H9 (cell line): ENCODE measurements around the gene EIF4A3. TPM values are rescaled to one million over a fixed set of nuclear protein-coding genes. Genes with fewer than 3 reads are reported as not detected.

Source experiments
- DNase-seq: peaks from one replicate; pipeline ENCODE4 v3.0.0-alpha.2; 2017
- H2AFZ ChIP-seq: one replicate; pipeline ENCODE4 v1.6.1; 2013; ENCODE audit warnings: mild to moderate bottlenecking, low read length, control low read depth, moderate library complexity
- H2AK5ac ChIP-seq: 2 replicates; pipeline ENCODE4 v1.6.1; 2013; ENCODE audit warnings: low read length, control low read depth, mixed read lengths; ENCODE audit not compliant: insufficient read length
- H2BK120ac ChIP-seq: one replicate; pipeline ENCODE4 v1.6.1; 2013; ENCODE audit warnings: low read depth, mild to moderate bottlenecking, low read length, control low read depth, inconsistent platforms; ENCODE audit not compliant: poor library complexity, severe bottlenecking
- H2BK12ac ChIP-seq: 2 replicates; pipeline ENCODE4 v1.6.1; 2013; ENCODE audit warnings: low read length, control low read depth, mixed read lengths, low read depth; ENCODE audit not compliant: insufficient read length
- H2BK15ac ChIP-seq: 2 replicates; pipeline ENCODE4 v1.6.1; 2013; ENCODE audit warnings: low read depth, low read length, control low read depth
- H2BK20ac ChIP-seq: one replicate; pipeline ENCODE4 v1.6.1; 2013; ENCODE audit warnings: low read depth, mild to moderate bottlenecking, low read length, control low read depth, inconsistent platforms; ENCODE audit not compliant: poor library complexity, severe bottlenecking
- H2BK5ac ChIP-seq: 2 replicates; pipeline ENCODE4 v1.6.1; 2013; ENCODE audit warnings: low read length, control low read depth, mixed read lengths; ENCODE audit not compliant: insufficient read length
- H3K14ac ChIP-seq: 2 replicates; pipeline ENCODE4 v1.6.1; 2013; ENCODE audit warnings: low read length, control low read depth; ENCODE audit not compliant: insufficient read depth
- H3K18ac ChIP-seq: 2 replicates; pipeline ENCODE4 v1.6.1; 2013; ENCODE audit warnings: low read depth, mild to moderate bottlenecking, mixed read lengths, low read length, control low read depth; ENCODE audit not compliant: insufficient read length
- H3K23ac ChIP-seq: 2 replicates; pipeline ENCODE4 v1.6.1; 2013; ENCODE audit warnings: low read length, control low read depth, mixed read lengths, low read depth; ENCODE audit not compliant: insufficient read length
- H3K23me2 ChIP-seq: 2 replicates; pipeline ENCODE4 v1.6.1; 2013; ENCODE audit warnings: low read depth, mild to moderate bottlenecking, mixed read lengths, low read length, control low read depth; ENCODE audit not compliant: insufficient read length, poor library complexity, severe bottlenecking
- H3K27ac ChIP-seq: 2 replicates; pipeline ENCODE4 v1.5.1; 2013; ENCODE audit warnings: low read length, control low read depth, mixed read lengths, low read depth; ENCODE audit not compliant: insufficient read length
- H3K27me3 ChIP-seq: 2 replicates; pipeline ENCODE4 v1.6.1; 2013; ENCODE audit warnings: low read length, control low read depth, inconsistent platforms; ENCODE audit not compliant: insufficient read depth
- H3K4ac ChIP-seq: 2 replicates; pipeline ENCODE4 v1.6.1; 2013; ENCODE audit warnings: low read depth, mild to moderate bottlenecking, control low read depth, inconsistent platforms, low read length, moderate library complexity
- H3K4me1 ChIP-seq: 2 replicates; pipeline ENCODE4 v1.6.1; 2013; ENCODE audit warnings: low read length, control low read depth, inconsistent platforms; ENCODE audit not compliant: insufficient read depth
- H3K4me2 ChIP-seq: 2 replicates; pipeline ENCODE4 v1.6.1; 2013; ENCODE audit warnings: low read length, control low read depth, mixed read lengths; ENCODE audit not compliant: insufficient read length, insufficient read depth
- H3K56ac ChIP-seq: 2 replicates; pipeline ENCODE4 v1.6.1; 2013; ENCODE audit warnings: low read depth, mild to moderate bottlenecking, mixed read lengths, low read length, control low read depth; ENCODE audit not compliant: insufficient read length
- H3K79me1 ChIP-seq: 2 replicates; pipeline ENCODE4 v1.6.1; 2013; ENCODE audit warnings: low read depth, mild to moderate bottlenecking, moderate library complexity, low read length, control low read depth, inconsistent platforms; ENCODE audit not compliant: insufficient read depth, poor library complexity, severe bottlenecking
- H3K79me2 ChIP-seq: 2 replicates; pipeline ENCODE4 v1.6.1; 2013; ENCODE audit warnings: low read length, control low read depth, inconsistent platforms; ENCODE audit not compliant: insufficient read depth
- H3K9ac ChIP-seq: 2 replicates; pipeline ENCODE4 v1.6.1; 2013; ENCODE audit warnings: low read length, control low read depth, mixed read lengths; ENCODE audit not compliant: insufficient read length; ENCODE audit errors: extremely low read depth
- H3K9me3 ChIP-seq: one replicate; pipeline ENCODE4 v1.6.1; 2013; ENCODE audit warnings: low read depth, low read length, inconsistent platforms; ENCODE audit not compliant: control insufficient read depth
- H3T11ph ChIP-seq: one replicate; pipeline ENCODE4 v1.6.1; 2013; ENCODE audit warnings: mild to moderate bottlenecking, low read length, control low read depth, inconsistent platforms
- H4K20me1 ChIP-seq: one replicate; pipeline ENCODE4 v1.6.1; 2013; ENCODE audit not compliant: control insufficient read depth, insufficient read length, insufficient read depth
- H4K5ac ChIP-seq: 2 replicates; pipeline ENCODE4 v1.6.1; 2013; ENCODE audit warnings: low read depth, mild to moderate bottlenecking, mixed read lengths, low read length, control low read depth; ENCODE audit not compliant: insufficient read length
- H4K8ac ChIP-seq: replicated peaks from 2 replicates; pipeline ENCODE4 v1.6.1; 2013; ENCODE audit warnings: low read length, control low read depth, mixed read lengths, low read depth; ENCODE audit not compliant: insufficient read length
- H4K91ac ChIP-seq: 2 replicates; pipeline ENCODE4 v1.6.1; 2013; ENCODE audit warnings: low read depth, mild to moderate bottlenecking, moderate library complexity, mixed read lengths, low read length, control low read depth; ENCODE audit not compliant: insufficient read length
- H3K27ac Mint-ChIP-seq, 3 experiments: 2 replicates in 2 of 3; 3 replicates in 1 of 3; pipeline ENCODE4 v1.8.0; 2020 to 2021; ENCODE audit warnings: mixed read lengths in 3 of 3, mild to moderate bottlenecking in 1 of 3, moderate library complexity in 1 of 3
- H3K27me3 Mint-ChIP-seq: 2 replicates; pipeline ENCODE4 v1.8.0; 2021; ENCODE audit warnings: low read depth, mild to moderate bottlenecking, moderate library complexity, mixed read lengths
- H3K36me3 Mint-ChIP-seq, 3 experiments: 2 replicates in 2 of 3; 3 replicates in 1 of 3; pipeline ENCODE4 v1.8.0; 2020 to 2021; ENCODE audit warnings: low read depth in 3 of 3, mixed read lengths in 3 of 3; ENCODE audit not compliant: insufficient read depth in 1 of 3
- H3K4me1 Mint-ChIP-seq, 2 experiments: 2 replicates each; pipeline ENCODE4 v1.8.0; 2020; ENCODE audit warnings: mixed read lengths in 2 of 2
- H3K4me3 Mint-ChIP-seq, 2 experiments: 2 replicates in 1 of 2; 3 replicates in 1 of 2; pipeline ENCODE4 v1.8.0; 2020 to 2021; ENCODE audit warnings: mild to moderate bottlenecking in 2 of 2, mixed read lengths in 2 of 2, moderate library complexity in 1 of 2
- H3K9me3 Mint-ChIP-seq, 2 experiments: 2 replicates in 1 of 2; 3 replicates in 1 of 2; pipeline ENCODE4 v1.8.0; 2020; ENCODE audit warnings: mild to moderate bottlenecking in 2 of 2, mixed read lengths in 2 of 2, moderate library complexity in 1 of 2
- WGBS: extraction: QIAGEN DNeasy Blood & Tissue Kit; methylation state at CpG from one replicate; pipeline ENCODE4 v1.1.7; 2013; ENCODE audit warnings: missing lambda C conversion rate, low lambda C conversion rate, mixed read lengths; ENCODE audit not compliant: insufficient read length; ENCODE audit errors: extremely low coverage; 5-methylcytosine and 5-hydroxymethylcytosine counted together
- total RNA-seq: library from RNA; stranded (reverse); gene quantifications from 2 replicates; pipeline ENCODE4 v1.2.1, GENCODE V29; 2021
- TF ChIP-seq, protein P1 (sequence below): fragments of 200-600 bp; sonication (generic); conservative IDR thresholded peaks from 3 replicates; pipeline ENCODE4 v1.8.0; 2021; ENCODE audit warnings: antibody characterized with exemption, mild to moderate bottlenecking

Gene EIF4A3
- total RNA-seq, 1 experiment from 2014 or later: 162 TPM

- Histone ChIP-seq H3K4ac (no peak overlapping the region), H3K56ac (no peak overlapping the region), H2BK120ac (no peak overlapping the region), H3K79me1 (no peaks in the 10 kb centered on the region), H4K5ac (no peak overlapping the region), H2BK20ac (no peak overlapping the region), H3K27me3 (no peaks in the 10 kb centered on the region), H2BK15ac (no peak overlapping the region), H3K14ac (no peak overlapping the region), H3T11ph (no peak overlapping the region), H3K18ac (no peak overlapping the region), H3K27ac (no peak overlapping the region), H3K23ac (no peak overlapping the region), H3K79me2 (no peaks in the 10 kb centered on the region), H3K4me1 (no peaks in the 10 kb centered on the region), H2AK5ac (no peak overlapping the region), H2BK12ac (no peak overlapping the region), H4K20me1 (no peaks in the 10 kb centered on the region), H4K8ac (no peak overlapping the region), H3K4me2 (no peak overlapping the region), H2BK5ac (no peak overlapping the region), H2AFZ (no peak overlapping the region), H3K9me3 (no peaks in the 10 kb centered on the region), H3K23me2 (no peaks in the 10 kb centered on the region), H4K91ac (no peak overlapping the region), H3K9ac (no peak overlapping the region)
- Mint-ChIP-seq H3K4me3 (peak overlapping the region in 1 of 2 experiments; percentile 58; a peak in 1 of 5 replicates), H3K27ac (peak overlapping the region in 1 of 3 experiments; percentile 62; a peak in 4 of 7 replicates), H3K4me1 (peaks cover 15 to 21% of the 10 kb centered on the region in 2 experiments), H3K9me3 (peaks cover 0 to 7% of the 10 kb centered on the region in 2 experiments; a peak in 1 of 5 replicates), H3K27me3 (no peaks in the 10 kb centered on the region; the same call in 1 of the 2 replicates), H3K36me3 (peaks cover 2 to 27% (median 7%) of the 10 kb centered on the region in 3 experiments; a peak in 6 of 7 replicates)
- no peak for DNase-seq
- TF ChIP-seq, protein P1, sequence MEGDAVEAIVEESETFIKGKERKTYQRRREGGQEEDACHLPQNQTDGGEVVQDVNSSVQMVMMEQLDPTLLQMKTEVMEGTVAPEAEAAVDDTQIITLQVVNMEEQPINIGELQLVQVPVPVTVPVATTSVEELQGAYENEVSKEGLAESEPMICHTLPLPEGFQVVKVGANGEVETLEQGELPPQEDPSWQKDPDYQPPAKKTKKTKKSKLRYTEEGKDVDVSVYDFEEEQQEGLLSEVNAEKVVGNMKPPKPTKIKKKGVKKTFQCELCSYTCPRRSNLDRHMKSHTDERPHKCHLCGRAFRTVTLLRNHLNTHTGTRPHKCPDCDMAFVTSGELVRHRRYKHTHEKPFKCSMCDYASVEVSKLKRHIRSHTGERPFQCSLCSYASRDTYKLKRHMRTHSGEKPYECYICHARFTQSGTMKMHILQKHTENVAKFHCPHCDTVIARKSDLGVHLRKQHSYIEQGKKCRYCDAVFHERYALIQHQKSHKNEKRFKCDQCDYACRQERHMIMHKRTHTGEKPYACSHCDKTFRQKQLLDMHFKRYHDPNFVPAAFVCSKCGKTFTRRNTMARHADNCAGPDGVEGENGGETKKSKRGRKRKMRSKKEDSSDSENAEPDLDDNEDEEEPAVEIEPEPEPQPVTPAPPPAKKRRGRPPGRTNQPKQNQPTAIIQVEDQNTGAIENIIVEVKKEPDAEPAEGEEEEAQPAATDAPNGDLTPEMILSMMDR: no peak
- WGBS: no CpG with 5 or more reads among the region's 21 CpGs
Measured at GRCh38 chr17:80110927-80111701, 35.8 kb downstream of the EIF4A3 start.
